Left ventricle myocardium inferior (tissue), 1 donor: ENCODE measurements around the gene CYBA. TPM values are rescaled to one million over a fixed set of nuclear protein-coding genes. Genes with fewer than 3 reads are reported as not detected.

Source experiments
- DNase-seq: peaks from one replicate; pipeline ENCODE4 v3.0.0-alpha.2; 2020
- H3K27ac ChIP-seq: fragments of 200-600 bp; replicated peaks from 2 replicates; pipeline ENCODE4 v1.8.0; 2021
- H3K27me3 ChIP-seq: fragments of 200-600 bp; 2 replicates; pipeline ENCODE4 v1.8.0; 2021; ENCODE audit warnings: low read depth
- H3K36me3 ChIP-seq: fragments of 200-600 bp; 2 replicates; pipeline ENCODE4 v1.8.0; 2021
- H3K4me1 ChIP-seq: fragments of 200-600 bp; 2 replicates; pipeline ENCODE4 v1.8.0; 2021
- H3K4me3 ChIP-seq: fragments of 200-600 bp; 2 replicates; pipeline ENCODE4 v1.8.0; 2021; ENCODE audit warnings: mild to moderate bottlenecking, moderate library complexity
- H3K9me3 ChIP-seq: fragments of 200-600 bp; replicated peaks from 2 replicates; pipeline ENCODE4 v1.8.0; 2021
- CTCF ChIP-seq: fragments of 200-600 bp; IDR thresholded peaks from 2 replicates; pipeline ENCODE4 v1.8.0; 2021; ENCODE audit warnings: antibody characterized with exemption, mild to moderate bottlenecking, borderline replicate concordance
- intact Hi-C: fragments of 100-400 bp; cut with micrococcal nuclease; formaldehyde crosslinking; loops from one replicate; pipeline ENCODE4 v1.11.0; 2022
- total RNA-seq: library from RNA; stranded (reverse); fragmentation: NEBNext Ultra II Directional; extraction: Animal tissue kit (Norgen Biotek cat#: 25700); gene quantifications from one replicate; pipeline ENCODE4 v1.2.1, GENCODE V29; 2021
- donor health status: DM: no; HTN: yes; CAD: no; lungs with severe emphysema.

CYBA gene
- total RNA-seq, 1 donor from 2014 or later: 42.6 TPM

GRCh38 chr16:88634994-88635670, 15.7 kb downstream of the CYBA start:
- intact Hi-C loops: no loop called here
- Histone ChIP-seq H3K36me3 (peaks cover 26% of the 10 kb centered on the region), H3K4me3 (peak overlapping the region; percentile 65), H3K27ac (no peak overlapping the region), H3K9me3 (no peaks in the 10 kb centered on the region), H3K27me3 (peaks cover 55% of the 10 kb centered on the region), H3K4me1 (peaks cover 26% of the 10 kb centered on the region)
- TF ChIP-seq CTCF: no peak
- no peak for DNase-seq

- peak; percentile 52 for DNase-seq
- peaks cover 33% of the 10 kb centered on the region for H3K36me3 ChIP-seq
- H3K27me3 ChIP-seq: peaks cover 47% of the 10 kb centered on the region
- no peak overlapping the region for H3K27ac ChIP-seq
- no peak for TF ChIP-seq CTCF
- peaks cover 31% of the 10 kb centered on the region for H3K4me1 ChIP-seq
- H3K4me3 ChIP-seq: peak overlapping the region; percentile 65
- intact Hi-C loops: no loop called here
- no peaks in the 10 kb centered on the region for H3K9me3 ChIP-seq
These were observed 16.5 kb downstream of the CYBA start for GRCh38 chr16:88634141-88634993.

- intact Hi-C loops: no loop called here
- no peak for DNase-seq
- Histone ChIP-seq H3K9me3 (no peaks in the 10 kb centered on the region), H3K27me3 (peaks cover 40% of the 10 kb centered on the region), H3K4me1 (peaks cover 38% of the 10 kb centered on the region), H3K4me3 (peak overlapping the region; percentile 65), H3K36me3 (peaks cover 33% of the 10 kb centered on the region), H3K27ac (no peak overlapping the region)
- TF ChIP-seq CTCF: peak; percentile 38
These were observed 17.1 kb downstream of the CYBA start for GRCh38 chr16:88633684-88634140.

- H3K4me3 ChIP-seq: no peak overlapping the region
- no peak for DNase-seq
- H3K27ac ChIP-seq: no peak overlapping the region
- TF ChIP-seq CTCF: no peak
- intact Hi-C loops: no loop called here
- H3K9me3 ChIP-seq: no peaks in the 10 kb centered on the region
- peaks cover 41% of the 10 kb centered on the region for H3K36me3 ChIP-seq
- peaks cover 29% of the 10 kb centered on the region for H3K27me3 ChIP-seq
- peaks cover 48% of the 10 kb centered on the region for H3K4me1 ChIP-seq
These were observed 18.3 kb downstream of the CYBA start for GRCh38 chr16:88632587-88632930.

GRCh38 chr16:88631920-88632586, 18.8 kb downstream of the CYBA start:
- Histone ChIP-seq H3K4me3 (no peak overlapping the region), H3K36me3 (peaks cover 44% of the 10 kb centered on the region), H3K4me1 (peaks cover 48% of the 10 kb centered on the region), H3K9me3 (no peaks in the 10 kb centered on the region), H3K27ac (peak overlapping the region; percentile 71), H3K27me3 (peaks cover 24% of the 10 kb centered on the region)
- no peak for TF ChIP-seq CTCF
- no peak for DNase-seq
- intact Hi-C loops: no loop called here
